Omental fat pad (tissue), 4 donors: ENCODE data around the gene CPA4. TPM values are rescaled to one million over a fixed set of nuclear protein-coding genes. Genes with fewer than 3 reads are reported as not detected.

Experiments used
- ATAC-seq: fragments of 150-250 bp; one replicate; pipeline ENCODE4 v1.9.1; 2016; ENCODE audit warnings: mild to moderate bottlenecking, moderate library complexity; ENCODE audit not compliant: low FRiP score
- DNase-seq: peaks from one replicate; pipeline ENCODE4 v3.0.0-alpha.2; 2019; ENCODE audit warnings: low spot score
- total RNA-seq, 4 donors: library from RNA; depleted of rRNA; stranded (reverse); fragments of >200 nt; gene quantifications; one replicate each; pipeline ENCODE4 v1.1.0, GENCODE V29; 2016
- TF ChIP-seq, protein P1 (sequence below), 3 donors: fragments of 450-650 bp; IDR thresholded peaks; one replicate each; pipeline ENCODE4 v1.5.1; 2016 to 2017; ENCODE audit warnings: antibody characterized with exemption in 3 of 3, mild to moderate bottlenecking in 3 of 3, moderate library complexity in 2 of 3

CPA4 gene
- total RNA-seq, 4 donors from 2014 or later: 3.0 to 9.7 (median 4.1) TPM; not detected in 1

DNA sequence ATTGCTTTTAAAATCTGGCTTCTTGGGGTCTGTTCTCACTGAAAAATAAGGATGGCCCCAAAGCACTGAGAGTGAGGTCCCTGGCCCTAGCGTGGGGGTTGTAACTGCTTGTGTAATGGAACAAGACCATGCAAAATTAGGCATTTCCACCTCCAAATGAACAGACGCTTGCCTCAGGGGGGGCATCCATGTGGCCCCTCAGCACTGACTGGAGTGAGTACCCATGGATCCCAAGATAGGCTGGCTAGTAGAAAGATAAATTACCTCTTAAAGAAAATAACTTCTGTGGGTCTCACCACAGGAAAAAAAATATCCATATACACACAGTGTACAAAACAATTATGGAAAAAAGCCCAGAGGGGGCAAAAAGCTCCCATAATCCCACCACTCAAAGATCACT, 72.1 kb downstream of the CPA4 start:
- TF ChIP-seq, protein P1, sequence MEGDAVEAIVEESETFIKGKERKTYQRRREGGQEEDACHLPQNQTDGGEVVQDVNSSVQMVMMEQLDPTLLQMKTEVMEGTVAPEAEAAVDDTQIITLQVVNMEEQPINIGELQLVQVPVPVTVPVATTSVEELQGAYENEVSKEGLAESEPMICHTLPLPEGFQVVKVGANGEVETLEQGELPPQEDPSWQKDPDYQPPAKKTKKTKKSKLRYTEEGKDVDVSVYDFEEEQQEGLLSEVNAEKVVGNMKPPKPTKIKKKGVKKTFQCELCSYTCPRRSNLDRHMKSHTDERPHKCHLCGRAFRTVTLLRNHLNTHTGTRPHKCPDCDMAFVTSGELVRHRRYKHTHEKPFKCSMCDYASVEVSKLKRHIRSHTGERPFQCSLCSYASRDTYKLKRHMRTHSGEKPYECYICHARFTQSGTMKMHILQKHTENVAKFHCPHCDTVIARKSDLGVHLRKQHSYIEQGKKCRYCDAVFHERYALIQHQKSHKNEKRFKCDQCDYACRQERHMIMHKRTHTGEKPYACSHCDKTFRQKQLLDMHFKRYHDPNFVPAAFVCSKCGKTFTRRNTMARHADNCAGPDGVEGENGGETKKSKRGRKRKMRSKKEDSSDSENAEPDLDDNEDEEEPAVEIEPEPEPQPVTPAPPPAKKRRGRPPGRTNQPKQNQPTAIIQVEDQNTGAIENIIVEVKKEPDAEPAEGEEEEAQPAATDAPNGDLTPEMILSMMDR (IDR thresholded peaks at IDR 0.05): no peak
- DNase-seq (no peak), ATAC-seq (no peak)

DNA sequence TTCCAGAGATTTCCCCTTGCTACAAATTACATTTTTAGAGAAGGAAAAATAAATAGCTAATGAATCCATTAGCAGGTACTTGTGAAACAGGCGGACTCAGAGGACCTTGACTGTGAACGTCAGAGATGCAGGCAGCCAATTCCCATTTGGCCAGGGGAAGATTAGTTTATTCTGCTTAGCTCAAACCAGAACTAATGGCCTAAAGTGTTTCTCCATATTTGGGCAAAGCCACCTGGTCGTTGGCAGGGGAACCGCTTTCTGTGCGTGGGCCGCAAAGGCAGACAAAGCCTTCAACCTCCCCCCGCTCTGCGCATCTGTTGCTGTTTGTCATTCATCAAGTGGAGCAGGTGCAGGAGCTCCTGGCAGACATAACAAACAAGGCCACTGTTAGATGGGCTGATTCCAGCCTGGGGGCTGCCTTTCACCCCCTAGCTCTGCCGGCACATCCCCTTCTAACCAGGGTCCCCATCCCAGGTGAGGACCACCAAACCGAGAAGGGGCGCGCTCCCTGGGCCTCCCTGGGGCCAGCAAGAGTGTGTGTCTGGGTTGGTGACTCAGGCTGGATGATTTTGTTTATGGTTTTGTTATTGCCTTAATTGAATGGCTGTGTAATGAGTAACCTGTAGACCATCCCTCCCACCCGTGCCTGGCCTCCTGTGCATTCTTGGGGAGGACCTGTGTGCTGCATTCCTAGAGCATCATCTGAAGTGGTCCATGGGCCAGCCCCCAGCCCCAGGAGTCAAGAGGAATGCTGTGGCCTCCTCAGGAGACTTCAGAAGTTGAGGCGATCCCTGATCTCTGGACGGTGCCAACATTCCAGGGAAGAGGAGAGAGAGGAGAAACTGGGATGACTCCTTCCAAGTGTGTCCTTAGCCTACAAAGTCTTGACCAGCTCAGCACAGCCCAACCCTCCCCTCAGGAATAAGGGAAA, 72.8 kb downstream of the CPA4 start:
- DNase-seq: no peak
- ATAC-seq: no peak
- TF ChIP-seq, protein P1 (IDR thresholded peaks at IDR 0.05): no peak

DNA sequence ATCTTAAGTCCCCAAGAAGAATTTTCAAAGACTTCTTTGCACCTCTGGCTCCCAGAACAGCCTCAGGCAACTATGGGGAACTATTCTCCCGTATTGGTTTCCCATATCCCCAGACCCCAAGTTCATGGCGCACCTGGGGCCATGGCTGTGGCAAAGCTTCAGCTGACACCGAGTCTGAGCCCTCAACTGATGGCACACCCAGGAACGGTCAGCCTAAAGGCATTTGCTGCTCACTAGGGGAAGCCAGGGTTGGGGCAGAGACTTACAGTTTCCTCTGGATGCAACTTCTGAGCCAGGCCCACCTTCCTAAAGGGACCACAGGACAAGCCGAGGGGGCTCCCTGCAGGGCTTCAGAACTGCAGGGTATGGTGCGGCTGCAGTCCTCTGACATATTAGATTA, 73.6 kb downstream of the CPA4 start:
- no peak for DNase-seq
- TF ChIP-seq, protein P1 (IDR thresholded peaks at IDR 0.05): no peak
- no peak for ATAC-seq

DNA sequence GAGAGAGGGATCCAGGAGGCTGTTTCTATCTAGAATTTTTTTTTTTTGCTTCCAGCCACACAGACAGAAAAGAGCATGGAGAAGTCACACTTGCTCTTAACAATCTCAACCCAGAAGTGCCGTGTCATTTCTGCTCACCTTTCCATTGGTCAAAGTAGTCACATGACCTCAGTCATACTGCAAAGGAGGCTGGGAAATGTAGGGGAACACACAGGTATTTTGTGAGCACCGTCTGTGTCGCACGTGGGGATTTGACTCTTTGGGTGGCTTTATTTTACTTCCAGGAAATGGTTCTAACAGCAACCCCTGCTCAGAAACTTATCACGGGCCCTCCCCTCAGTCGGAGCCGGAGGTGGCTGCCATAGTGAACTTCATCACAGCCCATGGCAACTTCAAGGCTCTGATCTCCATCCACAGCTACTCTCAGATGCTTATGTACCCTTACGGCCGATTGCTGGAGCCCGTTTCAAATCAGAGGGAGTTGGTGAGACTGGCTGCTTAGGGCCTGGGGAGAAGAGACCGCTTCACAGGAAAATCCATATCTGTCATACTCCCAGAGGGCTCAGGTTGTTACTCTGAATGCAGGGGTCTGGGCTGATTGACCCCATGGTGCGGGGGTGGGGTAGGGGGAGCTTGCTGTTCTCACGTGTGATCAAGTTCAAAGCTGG, 74.3 kb downstream of the CPA4 start:
- DNase-seq: no peak
- ATAC-seq: no peak
- TF ChIP-seq, protein P1 (IDR thresholded peaks at IDR 0.05): no peak

DNA sequence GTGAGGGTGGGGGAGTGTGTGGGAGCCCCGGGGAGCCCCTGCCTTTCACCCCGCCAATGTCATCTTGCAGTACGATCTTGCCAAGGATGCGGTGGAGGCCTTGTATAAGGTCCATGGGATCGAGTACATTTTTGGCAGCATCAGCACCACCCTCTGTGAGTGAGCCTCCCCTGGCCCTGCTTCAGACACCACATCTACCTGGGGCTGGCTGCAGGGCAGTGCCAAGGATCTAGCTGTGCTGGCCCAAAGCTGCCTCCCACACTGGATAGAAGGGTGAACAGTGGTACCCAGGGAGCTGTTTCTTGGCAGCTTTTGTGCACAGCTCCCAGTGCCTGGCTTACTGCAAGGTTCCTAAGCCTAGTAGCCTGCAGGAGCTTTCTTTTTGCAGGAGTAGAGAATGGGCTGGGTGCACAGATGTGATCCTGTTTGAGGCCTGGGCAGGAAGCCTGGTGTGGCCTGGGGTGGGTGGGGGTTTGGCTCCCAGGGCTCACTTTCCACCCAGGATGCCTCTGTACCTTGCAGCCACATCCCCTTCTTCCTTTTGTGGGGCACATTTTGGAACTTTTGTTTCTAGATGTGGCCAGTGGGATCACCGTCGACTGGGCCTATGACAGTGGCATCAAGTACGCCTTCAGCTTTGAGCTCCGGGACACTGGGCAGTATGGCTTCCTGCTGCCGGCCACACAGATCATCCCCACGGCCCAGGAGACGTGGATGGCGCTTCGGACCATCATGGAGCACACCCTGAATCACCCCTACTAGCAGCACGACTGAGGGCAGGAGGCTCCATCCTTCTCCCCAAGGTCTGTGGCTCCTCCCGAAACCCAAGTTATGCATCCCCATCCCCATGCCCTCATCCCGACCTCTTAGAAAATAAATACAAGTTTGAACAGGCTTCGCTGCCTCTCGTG, 75.1 kb downstream of the CPA4 start:
- no peak for ATAC-seq
- no peak for DNase-seq
- TF ChIP-seq, protein P1 (IDR thresholded peaks at IDR 0.05): no peak

DNA sequence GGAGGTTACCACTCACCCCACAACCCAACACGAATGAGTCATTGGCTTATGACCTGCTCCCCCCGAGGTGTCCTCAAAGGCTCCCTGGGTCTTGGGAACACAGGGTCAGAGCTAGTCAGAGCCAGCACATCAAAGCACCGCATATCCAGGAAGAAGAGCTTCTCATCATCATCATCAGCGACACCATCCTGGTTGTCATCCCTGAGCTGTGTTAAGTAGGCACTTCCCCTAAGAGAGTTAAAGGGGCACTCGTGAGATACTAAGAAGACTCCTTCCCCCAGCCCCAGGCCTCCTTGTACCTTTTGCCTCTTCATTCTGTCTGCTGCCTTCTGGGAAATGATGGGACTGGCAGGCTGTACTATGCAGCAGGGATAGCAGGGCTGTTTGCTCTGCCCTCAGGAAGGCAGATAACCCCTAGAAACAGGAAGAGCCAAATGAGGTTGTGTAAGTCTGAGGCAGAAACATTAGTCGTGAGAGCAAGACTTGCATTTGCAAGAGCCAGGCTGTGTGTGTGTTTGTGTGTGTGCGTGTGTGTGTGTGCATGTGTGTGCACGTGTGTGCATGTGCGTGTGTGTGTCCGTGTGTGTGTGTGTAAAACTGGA, 76.2 kb downstream of the CPA4 start:
- TF ChIP-seq, protein P1 (IDR thresholded peaks at IDR 0.05): no peak
- DNase-seq: peak; percentile 37
- peak; percentile 75 for ATAC-seq
